ENCODE measurements around the gene GSC2. TPM values are rescaled to one million over a fixed set of nuclear protein-coding genes. Genes with fewer than 3 reads are reported as not detected.

GSC2 gene
- total RNA-seq, 2 experiments from 2014 or later: not detected

DNA sequence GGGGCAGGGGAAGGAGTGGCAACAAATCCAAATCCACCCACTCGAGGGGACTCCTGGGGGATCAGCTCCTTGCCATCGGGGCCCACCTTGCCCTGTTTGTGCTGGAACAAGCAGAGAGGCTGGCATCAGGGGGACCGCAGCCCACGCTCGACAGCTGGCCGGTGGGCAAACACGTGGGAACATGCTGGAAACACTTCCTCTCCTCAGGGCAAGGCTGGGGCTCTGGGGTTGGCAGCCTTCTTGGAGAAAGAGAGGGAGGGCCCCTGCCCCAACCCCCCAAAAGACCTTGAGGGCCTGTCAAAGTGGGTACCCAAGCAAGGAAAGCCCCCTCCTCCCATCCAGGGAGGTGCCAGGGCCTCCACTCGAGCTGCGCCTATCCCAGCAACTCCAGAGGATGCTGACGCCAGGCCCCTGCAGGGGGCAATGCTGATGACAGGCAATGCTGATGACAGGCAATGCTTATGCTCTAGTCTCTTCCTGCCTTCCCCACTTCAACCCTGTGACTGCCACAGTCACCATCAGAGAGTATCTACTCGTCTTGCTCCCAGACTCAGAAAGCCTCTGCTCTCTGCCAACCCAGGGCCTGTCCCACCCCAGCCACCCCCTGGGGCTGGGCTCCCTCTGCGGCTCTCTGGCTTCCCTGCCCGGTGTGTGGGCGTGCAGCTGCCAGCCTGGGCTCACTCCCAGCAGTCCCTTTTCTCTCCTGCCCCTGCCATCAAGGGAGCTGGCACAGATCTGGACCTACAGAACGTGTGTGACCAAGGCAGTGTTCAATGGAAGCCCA lies 11.7 kb downstream of the GSC2 start:
- ChIA-PET CTCF (no interaction called here), POLR2A (interaction anchor here (1.0 kb wide), 1 partner anchor 16 kb away, joined by 3 read pairs; the partner anchor contains the start of gene DGCR2)
- Mint-ChIP-seq H3K27ac (no peak overlapping the region), H3K4me3 (no peak overlapping the region), H3K4me1 (ENCODE audit: low read depth) (peaks cover 7% of the 10 kb centered on the region), H3K9me3 (no peaks in the 10 kb centered on the region), H3K27me3 (no peaks in the 10 kb centered on the region), H3K36me3 (ENCODE audit: low read depth) (peaks cover 71% of the 10 kb centered on the region)
- Histone ChIP-seq H3K27ac (ENCODE audit: low read depth in 1 of 2, low read length in 2 of 2) (no peak overlapping the region), H3K9me3 (ENCODE audit: control insufficient read depth in 1 of 2, insufficient read depth in 1 of 2, low read length in 2 of 2) (no peaks in the 10 kb centered on the region), H3K36me3 (ENCODE audit: insufficient read depth, low read length) (peaks cover 90% of the 10 kb centered on the region), H3K4me1 (ENCODE audit: insufficient read depth, low read length) (peaks cover 10% of the 10 kb centered on the region), H3K4me3 (ENCODE audit: low read length) (no peak overlapping the region), H3K27me3 (ENCODE audit: control insufficient read depth in 1 of 2, insufficient read depth in 2 of 2, low read length in 2 of 2) (no peaks in the 10 kb centered on the region)
- TF ChIP-seq, protein P1, sequence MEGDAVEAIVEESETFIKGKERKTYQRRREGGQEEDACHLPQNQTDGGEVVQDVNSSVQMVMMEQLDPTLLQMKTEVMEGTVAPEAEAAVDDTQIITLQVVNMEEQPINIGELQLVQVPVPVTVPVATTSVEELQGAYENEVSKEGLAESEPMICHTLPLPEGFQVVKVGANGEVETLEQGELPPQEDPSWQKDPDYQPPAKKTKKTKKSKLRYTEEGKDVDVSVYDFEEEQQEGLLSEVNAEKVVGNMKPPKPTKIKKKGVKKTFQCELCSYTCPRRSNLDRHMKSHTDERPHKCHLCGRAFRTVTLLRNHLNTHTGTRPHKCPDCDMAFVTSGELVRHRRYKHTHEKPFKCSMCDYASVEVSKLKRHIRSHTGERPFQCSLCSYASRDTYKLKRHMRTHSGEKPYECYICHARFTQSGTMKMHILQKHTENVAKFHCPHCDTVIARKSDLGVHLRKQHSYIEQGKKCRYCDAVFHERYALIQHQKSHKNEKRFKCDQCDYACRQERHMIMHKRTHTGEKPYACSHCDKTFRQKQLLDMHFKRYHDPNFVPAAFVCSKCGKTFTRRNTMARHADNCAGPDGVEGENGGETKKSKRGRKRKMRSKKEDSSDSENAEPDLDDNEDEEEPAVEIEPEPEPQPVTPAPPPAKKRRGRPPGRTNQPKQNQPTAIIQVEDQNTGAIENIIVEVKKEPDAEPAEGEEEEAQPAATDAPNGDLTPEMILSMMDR (IDR thresholded peaks at IDR 0.05): no peak
- ATAC-seq (ENCODE audit: poor library complexity) (no peak), DNase-seq (no peak)
- intact Hi-C loops (cut with DNase I, micrococcal nuclease): no loop called here

DNA sequence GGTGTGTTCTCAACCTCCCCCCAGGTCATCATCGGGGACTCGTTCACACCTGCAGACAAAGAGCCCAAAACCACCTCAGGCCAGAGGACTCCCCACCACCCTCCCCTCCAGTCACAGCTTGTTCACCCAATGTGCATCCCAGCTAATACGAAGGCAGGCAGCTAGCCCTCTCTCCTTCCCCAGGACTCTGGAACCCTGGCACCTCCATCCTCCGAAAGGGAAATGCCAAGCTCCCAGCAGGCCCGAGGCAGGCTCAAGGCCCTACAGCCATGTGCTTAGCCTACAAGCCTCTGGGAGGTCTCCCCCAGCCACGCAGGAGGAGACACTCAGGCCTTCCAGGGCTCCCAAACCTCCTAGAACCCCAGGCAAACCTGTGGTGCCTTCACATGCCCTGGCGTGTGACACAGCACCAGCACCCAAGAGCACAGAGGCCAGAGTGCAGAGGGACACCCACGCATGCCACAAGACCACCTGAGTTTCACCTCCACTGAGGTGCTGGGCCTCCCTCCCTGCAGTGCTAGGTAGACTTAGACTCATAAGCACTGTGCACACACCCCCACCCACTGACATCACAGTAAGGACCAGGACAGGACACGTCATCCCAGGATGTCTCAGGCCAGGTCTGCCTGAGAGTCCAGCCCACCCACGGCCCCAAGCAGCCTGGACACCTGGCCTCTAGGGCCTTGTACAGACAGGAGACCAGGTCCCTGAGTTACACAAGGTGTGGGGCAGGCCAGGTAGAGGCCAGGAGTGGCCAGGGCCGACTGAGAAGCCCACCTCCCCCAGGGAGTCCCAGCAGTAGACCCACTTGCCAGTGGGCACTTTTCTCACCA lies 12.5 kb downstream of the GSC2 start:
- TF ChIP-seq, protein P1 (IDR thresholded peaks at IDR 0.05): no peak
- ChIA-PET CTCF (no interaction called here), POLR2A (no interaction called here)
- no peaks in the 10 kb centered on the region for H3K27me3 Mint-ChIP-seq
- no peak for DNase-seq
- no peak overlapping the region for H3K4me3 Mint-ChIP-seq
- Histone ChIP-seq H3K27ac (ENCODE audit: low read depth in 1 of 2, low read length in 2 of 2) (no peak overlapping the region), H3K36me3 (ENCODE audit: insufficient read depth, low read length) (peaks cover 90% of the 10 kb centered on the region), H3K27me3 (ENCODE audit: control insufficient read depth in 1 of 2, insufficient read depth in 2 of 2, low read length in 2 of 2) (no peaks in the 10 kb centered on the region), H3K4me1 (ENCODE audit: insufficient read depth, low read length) (peaks cover 3% of the 10 kb centered on the region), H3K9me3 (ENCODE audit: control insufficient read depth in 1 of 2, insufficient read depth in 1 of 2, low read length in 2 of 2) (no peaks in the 10 kb centered on the region), H3K4me3 (ENCODE audit: low read length) (no peak overlapping the region)
- H3K36me3 Mint-ChIP-seq (ENCODE audit: low read depth): peaks cover 79% of the 10 kb centered on the region
- no peak for ATAC-seq (ENCODE audit: poor library complexity)
- no peak overlapping the region for H3K27ac Mint-ChIP-seq
- no peaks in the 10 kb centered on the region for H3K9me3 Mint-ChIP-seq
- intact Hi-C loops (cut with DNase I, micrococcal nuclease): no loop called here
- H3K4me1 Mint-ChIP-seq (ENCODE audit: low read depth): peaks cover 4% of the 10 kb centered on the region

DNA sequence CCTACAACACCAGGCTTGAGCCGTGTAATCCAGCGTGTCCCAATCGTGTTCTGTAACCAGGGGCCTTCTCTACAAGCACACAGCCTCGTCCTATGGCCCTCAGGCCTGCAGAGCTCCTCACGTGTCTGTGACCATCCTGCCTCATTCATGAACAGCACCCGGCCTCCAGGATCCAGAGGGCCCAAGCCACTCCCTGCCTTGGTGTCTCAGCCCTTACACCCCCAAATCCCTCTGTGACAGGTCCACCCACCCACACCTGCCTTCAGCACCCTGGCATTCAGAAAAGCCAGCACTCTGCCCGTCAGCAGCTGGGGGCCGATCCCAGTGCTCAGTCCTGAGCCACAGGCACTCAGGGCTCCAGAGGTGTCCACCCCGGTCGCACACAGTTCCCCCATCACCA lies 13.2 kb downstream of the GSC2 start:
- H3K4me3 Mint-ChIP-seq: no peak overlapping the region
- intact Hi-C loops (cut with DNase I, micrococcal nuclease): no loop called here
- DNase-seq: no peak
- Histone ChIP-seq H3K27me3 (ENCODE audit: control insufficient read depth in 1 of 2, insufficient read depth in 2 of 2, low read length in 2 of 2) (no peaks in the 10 kb centered on the region), H3K4me3 (ENCODE audit: low read length) (no peak overlapping the region), H3K36me3 (ENCODE audit: insufficient read depth, low read length) (peaks cover 87% of the 10 kb centered on the region), H3K27ac (ENCODE audit: low read depth in 1 of 2, low read length in 2 of 2) (no peak overlapping the region), H3K4me1 (ENCODE audit: insufficient read depth, low read length) (peaks cover 3% of the 10 kb centered on the region), H3K9me3 (ENCODE audit: control insufficient read depth in 1 of 2, insufficient read depth in 1 of 2, low read length in 2 of 2) (no peaks in the 10 kb centered on the region)
- peak overlapping the region; percentile 36 for H3K27ac Mint-ChIP-seq
- ATAC-seq (ENCODE audit: poor library complexity): no peak
- H3K9me3 Mint-ChIP-seq: no peaks in the 10 kb centered on the region
- ChIA-PET POLR2A (no interaction called here), CTCF (no interaction called here)
- TF ChIP-seq, protein P1 (IDR thresholded peaks at IDR 0.05): no peak
- no peaks in the 10 kb centered on the region for H3K27me3 Mint-ChIP-seq
- peaks cover under 1% of the 10 kb centered on the region for H3K4me1 Mint-ChIP-seq (ENCODE audit: low read depth)
- peaks cover 82% of the 10 kb centered on the region for H3K36me3 Mint-ChIP-seq (ENCODE audit: low read depth)

Data from CD4-positive, alpha-beta T cell (primary cell).